Iris pigment epithelial cell (primary cell): ENCODE measurements around the gene ACE.
A peak's percentile ranks its signal among the peaks of the same experiment; 100 is the strongest.

Experiments
- DNase-seq: peaks from one replicate; pipeline ENCODE4 v3.0.0-alpha.2; 2011; ENCODE audit warnings: low read depth

Gene ACE

DNA sequence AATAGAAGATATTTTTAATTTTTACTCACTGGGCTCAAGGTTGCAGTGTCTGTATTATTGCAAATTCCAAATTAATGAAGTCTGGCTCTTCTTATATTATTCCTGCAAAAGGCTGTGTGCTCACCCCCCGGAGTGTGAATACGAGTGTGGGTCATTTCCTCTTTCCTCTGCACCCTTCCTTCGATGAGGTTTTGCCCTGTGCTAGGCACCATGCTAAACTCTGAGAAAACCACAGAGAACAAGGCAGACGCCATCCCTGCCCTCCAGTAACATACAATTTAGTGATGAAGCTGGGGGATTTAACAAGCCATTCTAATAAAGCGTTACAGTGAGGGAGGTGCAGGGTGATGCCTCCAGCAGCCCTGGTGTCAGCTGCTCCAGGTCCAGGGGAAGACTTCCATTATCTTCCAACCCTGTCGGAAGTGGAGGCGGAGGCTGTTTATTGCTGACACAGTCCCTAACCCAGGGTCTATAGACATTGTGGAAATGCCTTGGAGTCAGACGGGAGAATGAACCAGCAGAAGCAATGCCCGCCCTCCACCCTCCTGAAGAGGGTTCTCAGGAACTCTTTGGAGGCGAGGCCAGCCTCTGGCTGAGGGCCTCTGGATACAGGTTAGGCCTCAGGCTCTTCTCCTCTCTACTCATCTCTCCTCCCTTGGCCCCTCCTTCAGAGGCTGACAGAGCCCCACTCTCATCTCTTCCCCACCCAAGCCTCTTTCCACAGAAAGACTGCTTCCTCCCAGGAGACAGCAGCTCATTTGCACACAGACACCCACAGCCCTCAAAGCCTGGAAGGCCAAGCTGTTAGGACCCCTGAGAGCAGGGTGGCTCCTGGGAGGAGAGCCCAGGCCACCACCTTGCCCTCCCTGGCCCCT, 2.0 kb upstream of the ACE start:
- DNase-seq = no peak

DNA sequence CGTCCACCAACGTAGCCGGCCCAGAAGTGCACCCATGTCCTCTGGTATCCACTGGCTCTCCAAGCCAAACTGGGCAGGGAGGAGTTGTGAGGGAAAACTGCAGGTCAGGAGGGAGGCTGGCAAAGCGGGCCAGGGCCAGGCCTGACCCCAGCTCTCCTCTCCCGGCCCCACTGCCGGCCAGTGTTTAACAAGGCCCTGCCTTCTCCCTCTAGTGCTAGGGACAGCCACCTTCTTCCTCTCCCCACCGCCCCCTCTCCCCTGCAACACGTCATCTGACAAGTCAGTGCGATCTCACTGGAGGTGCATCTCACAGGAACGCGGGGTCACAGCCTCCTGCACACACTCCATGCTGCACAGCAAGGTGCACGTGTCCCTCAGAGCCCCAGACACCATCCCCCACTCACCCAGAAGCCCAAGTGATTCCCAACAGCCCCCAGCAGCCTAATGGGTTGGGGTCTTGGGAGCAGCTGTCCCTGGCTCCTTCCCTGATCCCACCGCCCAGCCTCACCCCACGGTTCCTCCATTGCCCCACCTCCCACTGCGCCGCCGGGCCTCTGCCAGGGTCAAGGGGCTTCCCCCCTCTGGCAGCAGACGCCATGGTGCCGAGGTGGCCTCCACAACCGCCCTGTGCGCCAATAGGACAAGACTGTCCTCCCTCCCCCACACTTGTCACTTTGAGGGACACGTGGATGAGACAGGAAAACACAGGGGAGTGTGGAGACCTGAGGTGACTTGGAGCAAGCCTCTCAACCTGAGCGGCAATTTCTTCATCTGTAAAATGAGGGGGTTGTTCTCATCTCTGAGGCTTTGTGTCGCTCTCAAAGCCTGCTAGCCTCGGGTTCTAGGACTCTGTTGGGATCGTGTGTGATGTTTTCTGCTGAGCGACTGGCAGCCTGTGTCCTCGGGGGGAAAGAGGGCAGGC, 1.1 kb upstream of the ACE start:
- no peak for DNase-seq

DNA sequence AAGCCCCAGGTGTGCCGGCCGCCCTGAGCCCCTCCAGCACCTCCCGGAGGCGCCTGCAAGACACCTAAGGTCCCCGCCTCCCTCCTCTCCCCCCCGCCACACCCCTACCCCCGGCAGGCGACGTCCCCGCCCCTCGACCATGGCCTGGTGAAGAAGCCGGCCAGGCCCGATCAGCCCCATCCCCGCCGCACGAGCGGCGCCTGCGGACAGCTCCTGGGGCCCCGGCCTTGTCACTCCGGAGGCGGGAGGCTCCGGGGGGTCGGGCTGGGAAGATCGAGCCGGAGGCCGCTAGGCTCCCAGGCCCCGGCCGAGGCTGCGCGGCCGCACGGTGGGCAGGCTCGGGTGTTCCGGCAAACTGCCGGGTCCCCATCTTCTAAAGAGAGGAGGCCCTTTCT, 405 bp upstream of the ACE start:
- DNase-seq = no peak

DNA sequence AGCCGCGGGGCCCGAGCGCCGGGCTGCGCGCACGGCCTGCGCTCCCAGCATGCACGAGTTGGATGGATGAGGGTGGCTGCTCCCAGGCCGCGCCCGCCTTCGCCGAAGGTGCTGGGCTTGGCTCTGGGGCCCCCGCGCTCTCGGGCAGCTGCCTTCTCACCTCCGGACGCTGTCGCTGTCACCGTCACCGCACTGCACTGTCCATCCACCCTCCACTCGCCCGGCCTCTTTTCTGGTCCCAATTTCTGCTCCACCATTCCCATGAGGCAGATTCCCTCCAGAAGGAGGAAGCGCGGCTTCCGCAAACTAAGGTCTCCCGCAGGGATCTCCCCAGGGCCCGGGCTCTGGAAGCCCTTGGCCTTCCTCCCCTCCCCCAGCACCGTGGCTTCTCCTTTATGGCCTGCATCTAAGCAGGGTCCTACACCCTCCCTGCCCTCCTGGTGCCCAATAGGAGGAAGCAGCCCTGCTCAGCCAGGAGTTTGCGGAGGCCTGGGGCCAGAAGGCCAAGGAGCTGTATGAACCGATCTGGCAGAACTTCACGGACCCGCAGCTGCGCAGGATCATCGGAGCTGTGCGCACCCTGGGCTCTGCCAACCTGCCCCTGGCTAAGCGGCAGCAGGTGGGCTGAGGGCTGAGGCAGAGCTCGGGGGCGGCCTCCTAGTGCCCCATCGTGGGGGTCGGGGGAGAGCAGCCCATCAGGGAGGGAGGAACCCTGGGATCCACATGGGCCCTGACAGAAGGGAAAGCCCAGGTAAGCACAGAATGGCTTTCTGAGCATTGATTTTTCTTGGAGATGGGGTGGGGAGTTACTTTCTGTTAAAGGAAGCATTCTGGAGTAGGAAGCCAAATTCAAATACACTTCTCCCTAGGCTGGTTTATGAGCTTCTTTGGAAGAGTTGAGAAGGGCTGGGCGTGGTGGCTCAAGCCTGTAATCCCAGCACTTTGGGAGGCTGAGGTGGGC, 899 bp downstream of the ACE start:
- DNase-seq = no peak

DNA sequence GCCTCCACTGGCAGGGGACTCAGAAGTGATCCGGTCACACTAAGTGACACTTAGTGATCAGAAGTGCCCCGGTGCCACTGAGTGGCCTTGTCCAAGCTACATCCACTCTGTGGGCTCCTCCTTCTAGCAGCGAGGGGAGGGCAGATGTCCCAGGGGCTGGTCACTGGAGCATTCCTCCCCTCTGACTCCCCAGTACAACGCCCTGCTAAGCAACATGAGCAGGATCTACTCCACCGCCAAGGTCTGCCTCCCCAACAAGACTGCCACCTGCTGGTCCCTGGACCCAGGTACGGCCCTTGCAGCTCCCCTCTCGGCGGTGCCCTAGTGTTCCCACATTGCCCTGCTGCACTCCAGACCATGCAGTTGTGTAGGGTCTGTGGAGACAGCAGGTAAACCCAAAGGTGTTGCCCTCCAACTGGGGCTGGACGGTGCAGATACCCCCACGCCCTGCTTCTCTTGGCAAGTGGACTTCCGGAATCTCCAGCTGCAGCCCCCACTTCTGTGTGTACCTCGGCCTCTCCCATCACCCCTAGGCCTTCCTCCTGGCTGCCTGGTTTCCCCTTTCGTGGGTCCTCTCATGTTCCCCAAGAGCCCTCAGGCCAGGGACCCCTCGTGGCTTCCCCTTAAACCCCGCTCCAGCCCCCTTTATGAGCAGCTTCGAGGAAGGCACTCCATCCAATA, 2.1 kb downstream of the ACE start:
- peak; percentile 93 for DNase-seq

DNA sequence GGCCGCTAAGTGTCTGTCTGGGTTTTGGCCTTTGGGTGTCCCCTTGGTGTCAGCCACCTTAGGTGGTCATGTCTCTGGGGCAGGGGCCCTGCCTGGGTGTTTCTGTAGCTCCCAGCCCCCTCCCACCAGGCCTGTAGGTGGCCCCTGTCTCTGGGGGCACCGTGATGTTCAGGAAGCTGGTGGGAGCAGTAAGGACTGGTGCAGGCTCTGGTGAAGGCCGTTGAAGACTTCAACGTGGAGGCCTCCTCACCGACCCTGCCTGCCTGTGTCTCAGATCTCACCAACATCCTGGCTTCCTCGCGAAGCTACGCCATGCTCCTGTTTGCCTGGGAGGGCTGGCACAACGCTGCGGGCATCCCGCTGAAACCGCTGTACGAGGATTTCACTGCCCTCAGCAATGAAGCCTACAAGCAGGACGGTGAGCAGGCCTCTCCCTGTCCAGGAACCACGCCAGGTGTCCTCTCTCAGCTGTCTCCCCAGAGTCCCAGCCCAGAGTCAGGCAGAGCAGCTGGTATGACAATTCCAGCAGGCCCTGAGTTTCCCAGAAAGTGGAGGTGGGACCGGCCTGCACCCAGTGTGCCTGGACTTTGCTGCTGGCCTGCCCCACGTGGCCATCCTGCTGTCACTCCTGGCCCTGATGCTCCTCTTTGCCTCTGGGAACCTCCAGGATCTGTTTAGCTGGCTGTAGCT, 2.8 kb downstream of the ACE start:
- no peak for DNase-seq

DNA sequence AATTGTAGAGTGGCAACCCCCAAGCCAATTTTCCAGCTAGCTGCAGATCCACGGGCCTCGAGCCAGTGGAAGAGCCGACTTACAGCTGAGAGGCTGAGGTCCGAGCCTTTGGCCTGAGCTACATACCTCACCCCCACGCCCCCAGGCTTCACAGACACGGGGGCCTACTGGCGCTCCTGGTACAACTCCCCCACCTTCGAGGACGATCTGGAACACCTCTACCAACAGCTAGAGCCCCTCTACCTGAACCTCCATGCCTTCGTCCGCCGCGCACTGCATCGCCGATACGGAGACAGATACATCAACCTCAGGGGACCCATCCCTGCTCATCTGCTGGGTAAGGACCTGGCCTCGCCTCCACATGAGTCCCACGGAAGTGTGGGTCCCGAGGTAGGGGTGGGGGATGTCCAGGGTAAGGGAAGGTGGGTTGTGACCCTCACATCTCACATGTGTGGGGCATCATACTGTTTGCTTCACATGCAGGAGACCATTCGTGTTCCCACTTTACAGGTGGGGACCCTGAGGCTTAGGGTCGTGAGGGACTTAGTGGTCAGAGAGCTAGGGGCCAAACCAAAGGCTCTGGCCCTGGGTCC, 3.4 kb downstream of the ACE start:
- DNase-seq = no peak

DNA sequence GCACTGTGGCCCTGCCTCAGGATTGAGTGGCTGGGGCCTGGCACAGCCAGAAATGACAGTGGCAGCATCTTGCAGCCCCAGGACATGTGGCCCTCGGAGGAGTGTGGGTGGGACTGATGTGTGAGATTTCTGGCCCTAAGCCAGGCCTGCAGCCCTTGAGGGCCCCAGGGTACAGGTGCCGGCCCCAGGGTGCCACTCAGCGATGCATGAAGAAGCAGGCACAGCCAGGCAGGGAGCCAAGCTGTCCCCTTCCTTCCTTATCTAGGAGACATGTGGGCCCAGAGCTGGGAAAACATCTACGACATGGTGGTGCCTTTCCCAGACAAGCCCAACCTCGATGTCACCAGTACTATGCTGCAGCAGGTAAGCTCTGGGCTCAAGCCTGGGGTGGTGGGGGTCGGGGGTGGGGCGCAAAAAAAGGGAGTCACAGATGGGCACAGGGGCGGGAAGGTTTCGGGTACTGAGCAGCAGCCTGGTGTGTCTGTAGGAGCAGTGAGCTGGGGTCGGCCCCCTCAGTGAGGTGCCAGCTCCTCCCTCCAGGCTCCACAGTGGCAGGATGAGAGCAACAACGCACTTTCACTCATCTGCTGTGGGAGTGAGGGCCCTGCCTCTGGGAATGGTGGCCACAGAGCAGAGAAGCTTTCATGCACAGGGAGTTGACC, 4.1 kb downstream of the ACE start:
- DNase-seq = no peak

DNA sequence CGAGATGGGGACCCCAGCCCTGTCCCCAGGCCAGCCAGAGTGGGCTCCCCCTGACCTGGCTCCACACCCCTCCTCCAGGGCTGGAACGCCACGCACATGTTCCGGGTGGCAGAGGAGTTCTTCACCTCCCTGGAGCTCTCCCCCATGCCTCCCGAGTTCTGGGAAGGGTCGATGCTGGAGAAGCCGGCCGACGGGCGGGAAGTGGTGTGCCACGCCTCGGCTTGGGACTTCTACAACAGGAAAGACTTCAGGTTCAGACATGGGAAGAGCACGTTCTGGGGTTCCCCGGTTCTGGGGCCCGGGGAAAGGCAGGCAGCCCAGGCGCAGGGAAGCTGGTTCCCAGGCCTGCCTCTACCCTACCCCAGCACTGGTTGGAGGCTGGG, 4.6 kb downstream of the ACE start:
- DNase-seq = no peak

DNA sequence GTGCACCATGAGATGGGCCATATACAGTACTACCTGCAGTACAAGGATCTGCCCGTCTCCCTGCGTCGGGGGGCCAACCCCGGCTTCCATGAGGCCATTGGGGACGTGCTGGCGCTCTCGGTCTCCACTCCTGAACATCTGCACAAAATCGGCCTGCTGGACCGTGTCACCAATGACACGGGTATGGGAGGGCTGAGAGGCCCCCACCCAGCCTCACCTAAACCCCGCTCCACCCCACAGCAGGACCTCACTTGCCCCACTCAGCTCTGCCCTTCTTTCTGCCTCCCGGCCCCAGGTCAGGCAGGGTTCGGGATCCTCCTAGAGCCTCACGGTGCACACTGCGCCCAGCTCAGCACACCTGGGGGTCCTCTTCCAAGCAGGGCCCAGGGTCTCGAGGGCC, 5.6 kb downstream of the ACE start:
- DNase-seq = no peak

DNA sequence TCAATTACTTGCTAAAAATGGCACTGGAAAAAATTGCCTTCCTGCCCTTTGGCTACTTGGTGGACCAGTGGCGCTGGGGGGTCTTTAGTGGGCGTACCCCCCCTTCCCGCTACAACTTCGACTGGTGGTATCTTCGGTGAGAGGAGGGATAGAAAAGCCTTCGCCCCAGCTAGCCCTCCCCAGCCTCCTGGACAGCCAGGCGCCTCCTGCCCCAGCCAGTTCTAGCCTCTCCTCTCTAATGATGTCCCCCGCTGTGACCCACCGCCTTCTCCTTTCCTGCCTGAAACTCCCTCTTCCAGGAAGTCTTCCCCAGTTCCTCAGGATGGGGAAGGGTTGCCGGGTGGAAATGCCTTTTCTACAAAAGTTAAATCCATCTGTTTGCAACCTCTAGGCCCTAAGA, 6.2 kb downstream of the ACE start:
- DNase-seq = no peak

DNA sequence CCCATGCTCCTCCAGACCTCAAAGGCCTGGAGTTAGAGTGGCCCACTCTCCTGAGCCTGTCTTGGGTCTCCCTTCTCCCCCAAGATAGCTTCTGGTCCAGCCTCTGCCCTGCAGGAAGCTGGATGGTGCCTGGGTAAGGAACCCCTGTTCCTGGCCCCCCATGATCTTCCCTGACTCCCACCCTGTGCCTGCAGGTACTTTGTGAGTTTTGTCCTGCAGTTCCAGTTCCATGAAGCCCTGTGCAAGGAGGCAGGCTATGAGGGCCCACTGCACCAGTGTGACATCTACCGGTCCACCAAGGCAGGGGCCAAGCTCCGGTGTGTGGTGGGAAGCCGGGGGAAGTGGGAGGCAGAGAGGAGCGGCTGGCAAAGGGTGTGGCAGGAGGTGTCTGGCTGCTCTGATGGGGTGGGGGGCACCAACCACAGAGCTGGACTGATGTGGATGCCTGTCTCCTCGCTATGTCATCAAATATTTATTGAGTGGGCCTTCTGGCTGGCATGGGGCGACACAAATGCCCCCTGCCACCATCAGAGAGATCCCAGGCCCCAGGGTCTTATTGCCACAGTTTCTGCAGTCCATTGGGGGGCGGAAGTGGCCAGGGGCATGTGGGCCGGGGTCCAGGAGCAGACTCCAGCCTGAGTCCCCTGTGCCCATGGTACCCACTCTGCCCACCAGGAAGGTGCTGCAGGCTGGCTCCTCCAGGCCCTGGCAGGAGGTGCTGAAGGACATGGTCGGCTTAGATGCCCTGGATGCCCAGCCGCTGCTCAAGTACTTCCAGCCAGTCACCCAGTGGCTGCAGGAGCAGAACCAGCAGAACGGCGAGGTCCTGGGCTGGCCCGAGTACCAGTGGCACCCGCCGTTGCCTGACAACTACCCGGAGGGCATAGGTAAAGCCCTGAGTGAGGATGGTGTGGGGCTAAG, 7.1 kb downstream of the ACE start:
- DNase-seq = no peak

DNA sequence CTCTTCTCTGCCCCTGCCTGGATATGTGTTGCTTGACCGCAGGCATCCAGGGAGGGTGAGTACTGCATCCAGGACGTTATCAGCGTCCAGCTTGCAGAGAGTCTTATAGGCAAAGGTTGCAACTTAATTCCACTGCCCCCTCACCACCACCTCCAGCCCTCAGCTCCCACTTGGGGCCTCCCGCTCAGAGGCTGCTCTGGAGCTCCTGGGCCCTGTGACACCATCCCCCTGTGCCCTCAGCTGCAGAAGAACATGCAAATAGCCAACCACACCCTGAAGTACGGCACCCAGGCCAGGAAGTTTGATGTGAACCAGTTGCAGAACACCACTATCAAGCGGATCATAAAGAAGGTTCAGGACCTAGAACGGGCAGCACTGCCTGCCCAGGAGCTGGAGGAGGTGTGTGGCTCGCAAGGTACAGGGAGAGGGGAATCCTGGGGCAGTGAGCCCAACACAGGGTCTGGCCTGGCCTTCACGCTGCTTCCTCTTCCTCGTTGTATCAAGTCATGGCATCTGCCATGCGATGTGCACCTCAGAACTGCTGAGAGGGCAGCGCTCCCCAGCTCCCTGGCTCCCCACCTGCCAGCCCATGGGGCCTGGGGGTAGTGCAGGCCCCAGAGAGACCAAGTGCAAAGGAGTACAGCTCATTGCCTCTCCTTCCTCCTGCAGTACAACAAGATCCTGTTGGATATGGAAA, 9.6 kb downstream of the ACE start:
- no peak for DNase-seq

DNA sequence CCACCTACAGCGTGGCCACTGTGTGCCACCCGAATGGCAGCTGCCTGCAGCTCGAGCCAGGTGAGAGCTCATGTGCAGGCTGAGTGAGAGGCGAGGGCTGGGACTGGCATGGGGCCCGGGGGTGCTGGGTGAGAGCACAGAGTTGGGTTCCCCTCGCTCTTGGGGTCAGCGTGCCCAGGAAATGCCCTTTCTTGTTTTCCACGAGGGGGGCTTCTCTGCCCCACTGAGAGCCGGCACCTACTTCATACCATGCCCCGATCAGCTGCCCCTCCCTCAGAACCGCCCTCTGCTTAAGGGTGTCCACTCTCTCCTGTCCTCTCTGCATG, 10.1 kb downstream of the ACE start:
- no peak for DNase-seq

DNA sequence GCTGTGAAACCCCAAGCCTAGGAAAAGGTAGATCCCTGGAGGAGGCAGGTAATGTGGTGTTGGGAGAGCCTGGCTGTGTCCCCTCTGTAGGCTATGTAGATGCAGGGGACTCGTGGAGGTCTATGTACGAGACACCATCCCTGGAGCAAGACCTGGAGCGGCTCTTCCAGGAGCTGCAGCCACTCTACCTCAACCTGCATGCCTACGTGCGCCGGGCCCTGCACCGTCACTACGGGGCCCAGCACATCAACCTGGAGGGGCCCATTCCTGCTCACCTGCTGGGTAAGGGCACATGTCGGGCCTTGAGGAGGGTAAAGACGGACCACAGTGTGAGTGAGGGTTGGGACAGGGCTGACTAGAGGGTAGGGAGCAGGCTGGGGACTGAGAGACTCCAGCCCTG, 12.0 kb downstream of the ACE start:
- DNase-seq = no peak

DNA sequence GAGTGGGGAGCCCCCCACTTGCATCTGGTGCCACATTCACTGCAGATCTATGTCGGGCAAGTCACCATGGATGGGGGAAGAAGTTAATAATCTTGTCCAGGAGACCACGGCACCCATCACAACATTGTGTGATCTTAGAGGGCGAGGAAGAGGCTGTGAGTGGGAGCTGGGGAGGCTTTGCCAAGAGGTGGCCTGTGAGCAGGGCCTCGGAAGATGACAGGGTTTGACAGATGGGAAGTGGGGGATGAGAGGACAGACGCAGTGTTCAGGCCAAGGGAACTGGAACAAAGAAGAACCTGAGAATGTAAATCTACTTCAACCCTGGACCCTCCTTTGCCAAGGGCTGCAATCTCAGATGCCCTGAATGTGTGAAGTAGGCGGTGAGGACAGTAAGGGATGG, 12.4 kb downstream of the ACE start:
- no peak for DNase-seq

DNA sequence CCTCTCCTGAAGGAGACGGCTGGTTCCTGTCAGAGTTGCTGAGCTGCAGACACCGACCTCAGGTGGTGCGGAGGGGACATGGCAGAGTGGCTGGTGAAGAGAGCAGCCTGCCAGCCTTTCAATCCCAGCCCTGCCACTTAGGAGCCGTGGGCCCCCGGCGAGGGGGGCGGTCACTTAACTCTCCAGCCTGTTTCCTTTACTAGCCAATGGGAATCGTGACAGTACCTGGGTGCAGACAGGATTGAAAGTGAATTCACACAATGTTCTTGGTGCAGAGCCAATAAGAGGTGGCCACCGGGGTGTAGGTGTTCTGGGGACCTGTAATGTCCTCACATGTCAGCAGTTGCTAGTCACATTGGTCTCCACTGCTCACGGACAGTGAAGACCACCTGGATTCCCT, 13.5 kb downstream of the ACE start:
- DNase-seq = no peak

DNA sequence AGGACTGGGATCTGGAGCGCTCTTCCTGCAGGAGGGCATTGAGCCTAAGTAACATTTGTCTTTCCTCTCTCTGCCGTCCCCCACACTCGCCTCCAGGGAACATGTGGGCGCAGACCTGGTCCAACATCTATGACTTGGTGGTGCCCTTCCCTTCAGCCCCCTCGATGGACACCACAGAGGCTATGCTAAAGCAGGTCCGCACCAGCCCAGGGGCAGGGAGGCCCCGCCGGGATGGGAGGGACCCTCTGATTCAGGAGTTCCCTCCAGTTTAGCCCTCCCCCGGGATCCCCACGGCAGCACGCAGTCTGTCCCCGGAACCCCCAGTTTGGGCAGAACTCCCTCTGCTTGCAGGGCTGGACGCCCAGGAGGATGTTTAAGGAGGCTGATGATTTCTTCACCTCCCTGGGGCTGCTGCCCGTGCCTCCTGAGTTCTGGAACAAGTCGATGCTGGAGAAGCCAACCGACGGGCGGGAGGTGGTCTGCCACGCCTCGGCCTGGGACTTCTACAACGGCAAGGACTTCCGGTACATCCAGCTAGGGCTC, 14.1 kb downstream of the ACE start:
- DNase-seq = no peak
